H1 (cell line): ENCODE measurements around the gene GGA1. TPM values are rescaled to one million over a fixed set of nuclear protein-coding genes. Genes with fewer than 3 reads are reported as not detected.

Experiments used
- CTCF ChIA-PET: fragments of 300-600 bp; sonication (Branson Sonifier 250); formaldehyde crosslinking; loops from one replicate; lab custom pipeline; 2021; ENCODE audit not compliant: partially characterized antibody; lab: Charles Lee
- POLR2A ChIA-PET: fragments of 300-600 bp; sonication (Branson Sonifier 250); formaldehyde crosslinking; loops from one replicate; lab custom pipeline; 2021; ENCODE audit warnings: inconsistent platforms; ENCODE audit not compliant: partially characterized antibody; lab: Charles Lee
- DNase-seq, 2 experiments: peaks; one replicate each; pipeline versions ENCODE4 v3.0.0 to v3.0.0-alpha.2; 2010 to 2022; ENCODE audit warnings: low spot score in 2 of 2, low read depth in 1 of 2, mixed read lengths in 1 of 2
- FAIRE-seq: peaks from 2 replicates; lab custom pipeline; 2011; peaks lifted over from hg19 to GRCh38; lab: Jason Lieb, UNC
- H2AFZ ChIP-seq: 2 replicates; pipeline ENCODE4 v1.8.1; 2012; ENCODE audit warnings: low read length, inconsistent platforms
- H2AK5ac ChIP-seq: 2 replicates; pipeline ENCODE4 v1.6.1; 2013; ENCODE audit warnings: low read depth, low read length
- H2BK120ac ChIP-seq: replicated peaks from 2 replicates; pipeline ENCODE3; 2013; ENCODE audit warnings: low read depth, low read length, inconsistent platforms
- H2BK12ac ChIP-seq: 2 replicates; pipeline ENCODE4 v1.6.1; 2013; ENCODE audit warnings: low read depth, low read length
- H2BK15ac ChIP-seq: 2 replicates; pipeline ENCODE4 v1.6.1; 2013; ENCODE audit warnings: low read length
- H2BK20ac ChIP-seq: 2 replicates; pipeline ENCODE4 v1.6.1; 2013; ENCODE audit warnings: low read length
- H2BK5ac ChIP-seq: 2 replicates; pipeline ENCODE4 v1.6.1; 2013; ENCODE audit warnings: low read depth, low read length
- H3K14ac ChIP-seq: 2 replicates; pipeline ENCODE4 v1.6.1; 2013; ENCODE audit warnings: inconsistent platforms; ENCODE audit not compliant: insufficient read length
- H3K18ac ChIP-seq: 2 replicates; pipeline ENCODE4 v1.6.1; 2013; ENCODE audit warnings: low read length; ENCODE audit errors: extremely low read depth
- H3K23ac ChIP-seq: 2 replicates; pipeline ENCODE4 v1.6.1; 2013; ENCODE audit warnings: inconsistent platforms; ENCODE audit not compliant: insufficient read length
- H3K23me2 ChIP-seq: 2 replicates; pipeline ENCODE4 v1.6.1; 2013; ENCODE audit warnings: low read depth, low read length
- H3K27ac ChIP-seq: 2 replicates; pipeline ENCODE4 v1.6.1; 2011; ENCODE audit warnings: low read depth, low read length, inconsistent platforms
- H3K27me3 ChIP-seq, 4 experiments: replicated peaks in 1 of 4; 1 replicate in 1 of 4; 2 replicates in 3 of 4; pipeline versions ENCODE4 v1.6.1 to v1.8.1; 2011 to 2013; ENCODE audit warnings: low read length in 3 of 4, mild to moderate bottlenecking in 3 of 4, inconsistent platforms in 2 of 4, mixed read lengths in 2 of 4, moderate library complexity in 1 of 4; ENCODE audit not compliant: control insufficient read depth in 3 of 4, insufficient read depth in 3 of 4; ENCODE audit errors: extremely low read depth in 1 of 4
- H3K36me3 ChIP-seq, 4 experiments: 2 replicates each; pipeline versions ENCODE4 v1.6.1 to v1.8.1; 2011 to 2013; ENCODE audit warnings: mild to moderate bottlenecking in 4 of 4, low read length in 3 of 4, moderate library complexity in 2 of 4, control low read depth in 1 of 4, inconsistent platforms in 1 of 4; ENCODE audit not compliant: insufficient read depth in 4 of 4, control insufficient read depth in 2 of 4
- H3K4ac ChIP-seq: replicated peaks from 2 replicates; pipeline ENCODE3; 2013; ENCODE audit warnings: low read length, low read depth, mixed read lengths, inconsistent platforms; ENCODE audit not compliant: insufficient read length
- H3K4me1 ChIP-seq, 4 experiments: replicated peaks in 1 of 4; 1 replicate in 1 of 4; 2 replicates in 3 of 4; pipeline versions ENCODE4 v1.6.1 to v1.8.1; 2011 to 2013; ENCODE audit warnings: low read length in 3 of 4, inconsistent platforms in 2 of 4, mixed read lengths in 1 of 4; ENCODE audit not compliant: insufficient read depth in 4 of 4, control insufficient read depth in 3 of 4
- H3K4me2 ChIP-seq, 2 experiments: 2 replicates each; pipeline versions ENCODE4 v1.6.1 to v1.8.1; 2011 to 2013; ENCODE audit warnings: low read depth in 2 of 2, low read length in 2 of 2, control low read depth in 1 of 2, inconsistent platforms in 1 of 2, mild to moderate bottlenecking in 1 of 2; ENCODE audit not compliant: insufficient read depth in 1 of 2
- H3K4me3 ChIP-seq, 4 experiments: fragments of 200-600, 300-600 bp in 1 of 4; sonication (generic), shearing (Covaris generic), sonication (Bioruptor Twin) in 1 of 4; 2 replicates each; pipeline versions ENCODE4 v1.5.1 to v1.8.1; 2011 to 2016; ENCODE audit warnings: low read length in 4 of 4, low read depth in 3 of 4, control low read depth in 2 of 4, inconsistent platforms in 2 of 4, mild to moderate bottlenecking in 2 of 4, mixed read lengths in 1 of 4, moderate library complexity in 1 of 4; ENCODE audit not compliant: insufficient read depth in 2 of 4; ENCODE audit errors: extremely low read depth in 1 of 4
- H3K56ac ChIP-seq: replicated peaks from 2 replicates; pipeline ENCODE3; 2013; ENCODE audit warnings: low read depth, mild to moderate bottlenecking, mixed read lengths, low read length, inconsistent platforms; ENCODE audit not compliant: insufficient read length
- H3K79me1 ChIP-seq: 2 replicates; pipeline ENCODE4 v1.6.1; 2013; ENCODE audit warnings: low read depth, low read length, control low read depth
- H3K79me2 ChIP-seq, 2 experiments: 2 replicates each; pipeline versions ENCODE4 v1.6.1 to v1.8.1; 2012 to 2013; ENCODE audit warnings: low read length in 2 of 2, mild to moderate bottlenecking in 2 of 2, inconsistent platforms in 1 of 2; ENCODE audit not compliant: insufficient read depth in 2 of 2, control insufficient read depth in 1 of 2
- H3K9ac ChIP-seq, 4 experiments: replicated peaks in 1 of 4; 1 replicate in 1 of 4; 2 replicates in 3 of 4; pipeline versions ENCODE4 v1.6.1 to v1.8.1; 2011 to 2013; ENCODE audit warnings: low read depth in 3 of 4, low read length in 3 of 4, control low read depth in 2 of 4, mild to moderate bottlenecking in 2 of 4, moderate library complexity in 2 of 4, inconsistent platforms in 1 of 4; ENCODE audit errors: extremely low read depth in 1 of 4
- H3K9me3 ChIP-seq, 2 experiments: 2 replicates each; pipeline versions ENCODE4 v1.6.1 to v1.8.1; 2012 to 2013; ENCODE audit warnings: mild to moderate bottlenecking in 2 of 2, moderate library complexity in 2 of 2, control low read depth in 1 of 2, inconsistent platforms in 1 of 2, low read depth in 1 of 2, low read length in 1 of 2, mixed read lengths in 1 of 2; ENCODE audit not compliant: insufficient read depth in 2 of 2
- H4K20me1 ChIP-seq, 2 experiments: replicated peaks in 1 of 2; 2 replicates each; pipeline versions ENCODE3 to v1.8.1; 2011 to 2013; ENCODE audit warnings: inconsistent platforms in 2 of 2, low read length in 2 of 2, mild to moderate bottlenecking in 1 of 2; ENCODE audit not compliant: insufficient read depth in 2 of 2, control insufficient read depth in 1 of 2
- H4K5ac ChIP-seq: 2 replicates; pipeline ENCODE4 v1.6.1; 2013; ENCODE audit warnings: low read length, low read depth, mixed read lengths, inconsistent platforms; ENCODE audit not compliant: insufficient read length
- H4K8ac ChIP-seq: 2 replicates; pipeline ENCODE4 v1.8.0; 2013; ENCODE audit warnings: mild to moderate bottlenecking, moderate library complexity, low read length, inconsistent platforms; ENCODE audit not compliant: insufficient read depth; ENCODE audit errors: extremely low read depth
- H4K91ac ChIP-seq: replicated peaks from 2 replicates; pipeline ENCODE3; 2013; ENCODE audit warnings: low read length, mixed read lengths, inconsistent platforms; ENCODE audit not compliant: insufficient read length
- BACH1 ChIP-seq: IDR thresholded peaks from 2 replicates; pipeline ENCODE4 v1.6.1; 2012; ENCODE audit warnings: low read length, improper control_type of control experiment
- CBX5 ChIP-seq: fragments of 300-800, 300-1000 bp; sonication (generic); IDR thresholded peaks from 2 replicates; pipeline ENCODE4 v1.7.1; 2016; ENCODE audit warnings: antibody characterized with exemption, low read length, low read depth
- CBX8 ChIP-seq: fragments of 300-800, 300-1000 bp; sonication (generic); IDR thresholded peaks from 2 replicates; pipeline ENCODE4 v1.7.1; 2016; ENCODE audit warnings: low read depth, low read length, borderline replicate concordance
- CTBP2 ChIP-seq: IDR thresholded peaks from 2 replicates; pipeline ENCODE4 v1.7.0; 2011; ENCODE audit warnings: borderline replicate concordance, mild to moderate bottlenecking, moderate library complexity, mixed read lengths, low read length; ENCODE audit not compliant: insufficient read depth, insufficient read length
- FOSL1 ChIP-seq: IDR thresholded peaks from 2 replicates; pipeline ENCODE4 v1.6.1; 2011; ENCODE audit warnings: mild to moderate bottlenecking, low read depth, low read length, moderate library complexity; ENCODE audit not compliant: insufficient read depth
- GTF2F1 ChIP-seq: IDR thresholded peaks from 2 replicates; pipeline ENCODE4 v1.6.1; 2012; ENCODE audit warnings: low read depth, low read length, improper control_type of control experiment, borderline replicate concordance
- RFX5 ChIP-seq: IDR thresholded peaks from 2 replicates; pipeline ENCODE4 v1.6.1; 2011; ENCODE audit warnings: low read depth, low read length, improper control_type of control experiment, borderline replicate concordance
- SAP30 ChIP-seq: fragments of 300-600 bp; sonication (generic); IDR thresholded peaks from 2 replicates; pipeline ENCODE4 v1.7.1; 2012; ENCODE audit warnings: low read length, moderate library complexity, mild to moderate bottlenecking, inconsistent platforms; ENCODE audit not compliant: insufficient read depth, insufficient replicate concordance
- SP1 ChIP-seq: IDR thresholded peaks from 2 replicates; pipeline ENCODE4 v1.6.1; 2011; ENCODE audit warnings: low read depth, low read length
- SP2 ChIP-seq: IDR thresholded peaks from 2 replicates; pipeline ENCODE4 v1.6.1; 2012; ENCODE audit warnings: mild to moderate bottlenecking, low read length, inconsistent platforms
- WGBS, 2 experiments: shearing (Covaris generic) in 1 of 2; methylation state at CpG; one replicate each; pipeline versions ENCODE4 v1.1.6 to v1.1.7; 2013 to 2015; ENCODE audit warnings: low lambda C conversion rate in 2 of 2, mixed read lengths in 2 of 2, inconsistent platforms in 1 of 2, low coverage in 1 of 2, missing lambda C conversion rate in 1 of 2; ENCODE audit not compliant: insufficient replicate concordance in 2 of 2, insufficient coverage in 1 of 2, insufficient read length in 1 of 2; ENCODE audit errors: extremely low coverage in 1 of 2, missing lambda C conversion rate in 1 of 2; 5-methylcytosine and 5-hydroxymethylcytosine counted together
- polyA plus RNA-seq, 7 experiments: library from polyadenylated mRNA; depleted of rRNA in 3 of 7; stranded (reverse) in 5 of 7; unstranded in 2 of 7; fragments of >200 nt in 5 of 7; fragments of 200-250 nt in 2 of 7; gene quantifications; 1 replicate in 5 of 7; 2 replicates in 1 of 7; 4 replicates in 1 of 7; pipeline versions ENCODE4 v1.2.1 to v1.2.3, GENCODE V29; 2011 to 2013; ENCODE audit warnings: missing spikeins in 2 of 7, mixed read lengths in 2 of 7
- total RNA-seq: library from RNA; stranded (reverse); fragmentation: NEBNext Ultra II Directional; extraction: Animal tissue kit (Norgen Biotek cat#: 25700); gene quantifications from 2 replicates; pipeline ENCODE4 v1.2.1, GENCODE V29; 2021

GGA1 gene
- total and polyA plus RNA-seq, 2 of the 8 experiments (the other 6 are each of a cell fraction or from before 2014, with no cell fraction given): 49.3 to 57.2 TPM

DNA sequence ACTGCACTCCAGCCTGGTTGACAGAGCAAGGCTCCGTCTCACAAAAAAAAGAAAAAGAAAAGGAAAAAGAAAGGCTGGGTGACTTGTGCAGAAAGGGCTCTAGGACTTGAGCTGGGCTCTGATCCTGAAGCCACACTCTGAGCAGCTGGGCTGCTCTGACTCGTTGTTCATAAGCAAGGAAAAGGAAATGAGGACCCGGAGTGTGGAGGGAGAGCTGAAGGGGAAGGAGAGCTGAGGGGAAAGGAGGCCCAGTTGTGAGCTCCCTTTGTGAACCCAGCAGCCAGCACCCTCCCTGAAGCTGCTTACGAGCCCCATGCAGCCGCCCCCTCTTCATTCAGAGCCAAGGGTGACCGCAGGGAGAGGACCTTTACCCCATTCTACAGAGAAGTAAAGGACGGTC lies 18.5 kb downstream of the GGA1 start:
- FAIRE-seq (no peak), DNase-seq (no peak)
- H3K79me2 ChIP-seq: no peaks in the 10 kb centered on the region
- H3K27me3 ChIP-seq: no peaks in the 10 kb centered on the region
- H4K20me1 ChIP-seq: peaks cover 0 to 2% of the 10 kb centered on the region in 2 experiments
- 95% methylated on average over 7 of the region's 7 CpGs; no CpG with 5 or more reads in 1 of the 2 experiments for WGBS, 2 experiments
- H3K27ac ChIP-seq: no peak overlapping the region
- no peak overlapping the region for H3K18ac ChIP-seq
- H3K4me3 ChIP-seq: no peak overlapping the region
- no peak overlapping the region for H3K9ac ChIP-seq
- no peak overlapping the region for H3K4ac ChIP-seq
- peaks cover 0 to 3% (median 0%) of the 10 kb centered on the region in 4 experiments; a peak in 3 of 7 replicates for H3K4me1 ChIP-seq
- H4K5ac ChIP-seq: no peak overlapping the region
- no peaks in the 10 kb centered on the region for H3K23me2 ChIP-seq
- CTCF ChIA-PET: interaction anchor here (0.6 to 11.1 kb wide), 8 partner anchors 11 to 79 kb away, joined by 3 to 140 read pairs (median 6); partner anchors contain the start of genes PDXP and SH3BP1
- no peak overlapping the region for H2BK5ac ChIP-seq
- POLR2A ChIA-PET: interaction anchor here (0.6 to 2.1 kb wide), 9 partner anchors 9 to 122 kb away, joined by 3 to 8 read pairs (median 3); partner anchors contain the start of gene NOL12
- H3K23ac ChIP-seq: no peak overlapping the region
- H3K56ac ChIP-seq: no peak overlapping the region
- H2AFZ ChIP-seq: no peak overlapping the region
- no peak overlapping the region for H3K4me2 ChIP-seq
- H2BK12ac ChIP-seq: no peak overlapping the region
- H3K36me3 ChIP-seq: peaks cover 0 to 6% (median 2%) of the 10 kb centered on the region in 4 experiments; a peak in 3 of 8 replicates
- H4K8ac ChIP-seq: no peak overlapping the region
- TF ChIP-seq SP2 (no peak), CBX5 (no peak), CTBP2 (no peak), RFX5 (no peak), SAP30 (no peak), SP1 (no peak), FOSL1 (no peak), GTF2F1 (no peak), CBX8 (no peak), BACH1 (no peak)
- no peak overlapping the region for H4K91ac ChIP-seq
- H3K79me1 ChIP-seq: 0 out of 2 replicates have a peak, but pooled peaks cover 2% of the 10 kb centered on the region
- H2BK120ac ChIP-seq: no peak overlapping the region
- no peaks in the 10 kb centered on the region for H3K9me3 ChIP-seq
- no peak overlapping the region for H2BK20ac ChIP-seq
- H2AK5ac ChIP-seq: no peak overlapping the region
- H3K14ac ChIP-seq: no peak overlapping the region
- no peak overlapping the region for H2BK15ac ChIP-seq
